Measurements from ENCODE around the gene LRRC1.
A peak's percentile ranks its signal among the peaks of the same experiment; 100 is the strongest.

LRRC1 gene

GRCh38 chr6:53851561-53851960, 56.8 kb downstream of the LRRC1 start:
- no peak for DNase-seq

GRCh38 chr6:53852805-53853204, 58.0 kb downstream of the LRRC1 start:
- no peak for DNase-seq

GRCh38 chr6:53854843-53855567, 60.2 kb downstream of the LRRC1 start:
- DNase-seq = no peak

- DNase-seq = no peak
These were observed 61.1 kb downstream of the LRRC1 start for GRCh38 chr6:53855940-53856339.

GRCh38 chr6:53857318-53858094, 62.7 kb downstream of the LRRC1 start:
- no peak for DNase-seq

- DNase-seq = no peak
These were observed 63.4 kb downstream of the LRRC1 start for GRCh38 chr6:53858196-53858595.

- DNase-seq = no peak
These were observed 64.1 kb downstream of the LRRC1 start for GRCh38 chr6:53858913-53859312.

- no peak for DNase-seq
These were observed 65.7 kb downstream of the LRRC1 start for GRCh38 chr6:53860511-53860910.

- DNase-seq = no peak
These were observed 66.7 kb downstream of the LRRC1 start for GRCh38 chr6:53861518-53861917.

- no peak for DNase-seq
These were observed 68.1 kb downstream of the LRRC1 start for GRCh38 chr6:53862662-53863462.

- DNase-seq = no peak
These were observed 70.0 kb downstream of the LRRC1 start for GRCh38 chr6:53864781-53865180.

- DNase-seq = no peak
These were observed 71.4 kb downstream of the LRRC1 start for GRCh38 chr6:53866226-53866625.

GRCh38 chr6:53868626-53869025, 73.8 kb downstream of the LRRC1 start:
- DNase-seq = no peak

- no peak for DNase-seq
These were observed 75.2 kb downstream of the LRRC1 start for GRCh38 chr6:53869964-53870363.

- no peak for DNase-seq
These were observed 79.1 kb downstream of the LRRC1 start for GRCh38 chr6:53873922-53874321.

- DNase-seq = no peak
These were observed 80.2 kb downstream of the LRRC1 start for GRCh38 chr6:53874964-53875363.

- DNase-seq = no peak
These were observed 82.3 kb downstream of the LRRC1 start for GRCh38 chr6:53877151-53877550.

- DNase-seq = no peak
These were observed 84.0 kb downstream of the LRRC1 start for GRCh38 chr6:53878808-53879207.

GRCh38 chr6:53879608-53880007, 84.8 kb downstream of the LRRC1 start:
- DNase-seq = no peak

- no peak for DNase-seq
These were observed 92.5 kb downstream of the LRRC1 start for GRCh38 chr6:53887316-53887715.

GRCh38 chr6:53888931-53889330, 94.1 kb downstream of the LRRC1 start:
- DNase-seq = no peak

- no peak for DNase-seq
These were observed 94.6 kb downstream of the LRRC1 start for GRCh38 chr6:53889365-53889764.

- DNase-seq = no peak
These were observed 97.9 kb downstream of the LRRC1 start for GRCh38 chr6:53892707-53893106.

- DNase-seq = peak; percentile 16 to 28
These were observed 99.3 kb downstream of the LRRC1 start for GRCh38 chr6:53894091-53894490.

Data from SHP77 (cell line).